ENCODE measurements around the gene UNC5CL.
A peak's percentile ranks its signal among the peaks of the same experiment; 100 is the strongest.

Gene UNC5CL

GRCh38 chr6:41039060-41039998, at the start of gene UNC5CL:
Gene UNC5CL (minus strand): TSS chr6:41039221. CDS start chr6:41035074, 4,147 bp downstream.
- DNase-seq = no peak

- no peak for DNase-seq
Observed at GRCh38 chr6:41088451-41088850, 49.4 kb upstream of the UNC5CL start.

- no peak for DNase-seq
Observed at GRCh38 chr6:41085182-41085581, 46.2 kb upstream of the UNC5CL start.

GRCh38 chr6:41083072-41083471, 44.1 kb upstream of the UNC5CL start:
- DNase-seq = no peak

GRCh38 chr6:41080621-41081020, 41.6 kb upstream of the UNC5CL start:
- DNase-seq = no peak

GRCh38 chr6:41079080-41079479, 40.1 kb upstream of the UNC5CL start:
- no peak for DNase-seq

GRCh38 chr6:41078101-41078500, 39.1 kb upstream of the UNC5CL start:
- no peak for DNase-seq

GRCh38 chr6:41077536-41077935, 38.5 kb upstream of the UNC5CL start:
- DNase-seq = no peak

GRCh38 chr6:41075651-41076626, 36.9 kb upstream of the UNC5CL start:
- DNase-seq = no peak

GRCh38 chr6:41074692-41075436, 35.8 kb upstream of the UNC5CL start:
- DNase-seq = no peak

GRCh38 chr6:41073968-41074691, 35.1 kb upstream of the UNC5CL start:
- no peak for DNase-seq

GRCh38 chr6:41073203-41073967, 34.4 kb upstream of the UNC5CL start:
- DNase-seq = peak; percentile 82

GRCh38 chr6:41072836-41073202, 33.8 kb upstream of the UNC5CL start, which contains the start of gene NFYA:
Gene NFYA (plus strand): TSS chr6:41072974. CDS start chr6:41079090, 6,116 bp downstream.
- DNase-seq = no peak

- peak; percentile 99 for DNase-seq
Observed at GRCh38 chr6:41071923-41072835, 33.2 kb upstream of the UNC5CL start, which contains the start of gene OARD1. Gene OARD1 (minus strand): TSS chr6:41072356. CDS start chr6:41071634, 722 bp downstream.

- DNase-seq = no peak
Observed at GRCh38 chr6:41071501-41071922, 32.5 kb upstream of the UNC5CL start.

GRCh38 chr6:41066867-41067304, 27.9 kb upstream of the UNC5CL start:
- DNase-seq = peak; percentile 61

- no peak for DNase-seq
Observed at GRCh38 chr6:41065550-41066026, 26.6 kb upstream of the UNC5CL start.

GRCh38 chr6:41064841-41065240, 25.8 kb upstream of the UNC5CL start:
- DNase-seq = no peak

- DNase-seq = no peak
Observed at GRCh38 chr6:41063884-41064285, 24.9 kb upstream of the UNC5CL start.

- no peak for DNase-seq
Observed at GRCh38 chr6:41062056-41062455, 23.0 kb upstream of the UNC5CL start.

Data from GDM1 (cell line).